CD4-positive, alpha-beta T cell (primary cell): ENCODE measurements around the gene SUGP1. TPM values are rescaled to one million over a fixed set of nuclear protein-coding genes. Genes with fewer than 3 reads are reported as not detected.

Source experiments
- ATAC-seq: fragments of 200-7000 bp; cut with Tn5 transposase; one replicate; pipeline ENCODE4 v1.10.0; 2022; ENCODE audit warnings: mild to moderate bottlenecking; ENCODE audit not compliant: poor library complexity
- CTCF ChIA-PET: fragments of 350-600 bp; sonication (Branson Sonifier 250); formaldehyde crosslinking; loops from one replicate; lab custom pipeline; 2021; ENCODE audit warnings: antibody characterized with exemption, inconsistent platforms; lab: Charles Lee
- POLR2A ChIA-PET: fragments of 350-600 bp; sonication (Branson Sonifier 250); formaldehyde crosslinking; loops from one replicate; lab custom pipeline; 2021; ENCODE audit warnings: antibody characterized with exemption, inconsistent platforms; lab: Charles Lee
- DNase-seq, 14 experiments: peaks; one replicate each; pipeline ENCODE4 v3.0.0-alpha.2; 2013 to 2020; ENCODE audit warnings: mixed read lengths in 2 of 14
- H3K27ac ChIP-seq, 2 donors: one replicate each; pipeline versions ENCODE4 v1.5.1 to v1.7.0; 2013; ENCODE audit warnings: low read length in 2 of 2, low read depth in 1 of 2, mild to moderate bottlenecking in 1 of 2
- H3K27me3 ChIP-seq, 2 experiments: 1 replicate in 1 of 2; 2 replicates in 1 of 2; pipeline versions ENCODE4 v1.6.1 to v1.7.0; 2013; ENCODE audit warnings: low read length in 2 of 2, control low read depth in 1 of 2, mild to moderate bottlenecking in 1 of 2, moderate library complexity in 1 of 2; ENCODE audit not compliant: insufficient read depth in 2 of 2, control insufficient read depth in 1 of 2
- H3K36me3 ChIP-seq: one replicate; pipeline ENCODE4 v1.6.1; 2013; ENCODE audit warnings: low read length, control low read depth; ENCODE audit not compliant: insufficient read depth
- H3K4me1 ChIP-seq: one replicate; pipeline ENCODE4 v1.6.1; 2013; ENCODE audit warnings: low read length, control low read depth; ENCODE audit not compliant: insufficient read depth
- H3K4me3 ChIP-seq: one replicate; pipeline ENCODE4 v1.5.1; 2013; ENCODE audit warnings: mild to moderate bottlenecking, low read length, moderate library complexity
- H3K9me3 ChIP-seq, 2 experiments: 1 replicate in 1 of 2; 2 replicates in 1 of 2; pipeline versions ENCODE4 v1.6.1 to v1.7.0; 2013; ENCODE audit warnings: low read length in 2 of 2, mild to moderate bottlenecking in 2 of 2, control low read depth in 1 of 2, moderate library complexity in 1 of 2; ENCODE audit not compliant: control insufficient read depth in 1 of 2, insufficient read depth in 1 of 2
- H3K27ac Mint-ChIP-seq: one replicate; pipeline ENCODE4 v1.8.0; 2020; ENCODE audit warnings: mixed read lengths
- H3K27me3 Mint-ChIP-seq: one replicate; pipeline ENCODE4 v1.8.0; 2021; ENCODE audit warnings: mixed read lengths
- H3K36me3 Mint-ChIP-seq: one replicate; pipeline ENCODE4 v1.8.0; 2021; ENCODE audit warnings: low read depth, mixed read lengths
- H3K4me1 Mint-ChIP-seq: one replicate; pipeline ENCODE4 v1.8.0; 2021; ENCODE audit warnings: low read depth, mixed read lengths
- H3K4me3 Mint-ChIP-seq: one replicate; pipeline ENCODE4 v1.8.0; 2020; ENCODE audit warnings: mild to moderate bottlenecking, mixed read lengths
- H3K9me3 Mint-ChIP-seq: one replicate; pipeline ENCODE4 v1.8.0; 2020; ENCODE audit warnings: mixed read lengths
- intact Hi-C, 2 experiments: fragments of 100-400 bp; cut with DNase I in 1 of 2; cut with micrococcal nuclease in 1 of 2; formaldehyde crosslinking; loops; one replicate each; pipeline versions ENCODE4 v1.15.1 to v1.9.0; 2023 to 2025; cut with DNase I, micrococcal nuclease
- total RNA-seq, 174 experiments: library from RNA in 2 of 174; stranded (reverse) in 2 of 174; gene quantifications; one replicate each; pipeline ENCODE4 v1.2.3 and lab custom pipeline; 2021 to 2026
- TF ChIP-seq, protein P1 (sequence below): fragments of 200-600 bp; IDR thresholded peaks from one replicate; pipeline ENCODE4 v1.8.0; 2022; ENCODE audit warnings: antibody characterized with exemption, mild to moderate bottlenecking

The SUGP1 gene
- total RNA-seq, 2 experiments from 2014 or later = 49.7 to 56.0 TPM

DNA sequence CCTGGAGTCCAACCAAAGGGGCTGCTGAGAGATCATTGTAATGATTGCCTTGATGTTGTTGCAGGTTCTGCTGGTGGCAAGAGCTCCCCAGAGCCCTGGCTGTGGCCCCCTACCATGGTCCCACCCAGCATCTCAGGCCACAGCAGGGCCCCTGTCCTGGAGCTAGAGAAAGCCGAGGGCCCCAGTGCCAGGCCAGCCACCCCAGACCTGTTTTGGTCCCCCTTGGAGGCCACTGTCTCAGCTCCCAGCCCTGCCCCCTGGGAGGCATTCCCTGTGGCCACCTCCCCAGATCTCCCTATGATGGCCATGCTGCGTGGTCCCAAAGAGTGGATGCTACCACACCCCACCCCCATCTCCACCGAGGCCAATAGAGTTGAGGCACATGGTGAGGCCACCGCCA, 93.1 kb downstream of the SUGP1 start:
- no peak overlapping the region for H3K27ac ChIP-seq
- DNase-seq (no peak), ATAC-seq (no peak)
- H3K27ac Mint-ChIP-seq = no peak overlapping the region
- H3K4me1 Mint-ChIP-seq = no peaks in the 10 kb centered on the region
- peaks cover 22% of the 10 kb centered on the region for H3K27me3 Mint-ChIP-seq
- intact Hi-C loops = no loop called here
- TF ChIP-seq, protein P1, sequence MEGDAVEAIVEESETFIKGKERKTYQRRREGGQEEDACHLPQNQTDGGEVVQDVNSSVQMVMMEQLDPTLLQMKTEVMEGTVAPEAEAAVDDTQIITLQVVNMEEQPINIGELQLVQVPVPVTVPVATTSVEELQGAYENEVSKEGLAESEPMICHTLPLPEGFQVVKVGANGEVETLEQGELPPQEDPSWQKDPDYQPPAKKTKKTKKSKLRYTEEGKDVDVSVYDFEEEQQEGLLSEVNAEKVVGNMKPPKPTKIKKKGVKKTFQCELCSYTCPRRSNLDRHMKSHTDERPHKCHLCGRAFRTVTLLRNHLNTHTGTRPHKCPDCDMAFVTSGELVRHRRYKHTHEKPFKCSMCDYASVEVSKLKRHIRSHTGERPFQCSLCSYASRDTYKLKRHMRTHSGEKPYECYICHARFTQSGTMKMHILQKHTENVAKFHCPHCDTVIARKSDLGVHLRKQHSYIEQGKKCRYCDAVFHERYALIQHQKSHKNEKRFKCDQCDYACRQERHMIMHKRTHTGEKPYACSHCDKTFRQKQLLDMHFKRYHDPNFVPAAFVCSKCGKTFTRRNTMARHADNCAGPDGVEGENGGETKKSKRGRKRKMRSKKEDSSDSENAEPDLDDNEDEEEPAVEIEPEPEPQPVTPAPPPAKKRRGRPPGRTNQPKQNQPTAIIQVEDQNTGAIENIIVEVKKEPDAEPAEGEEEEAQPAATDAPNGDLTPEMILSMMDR = no peak
- H3K27me3 ChIP-seq = peaks cover 7 to 9% of the 10 kb centered on the region in 2 experiments
- H3K4me1 ChIP-seq = peaks cover 11% of the 10 kb centered on the region
- no peaks in the 10 kb centered on the region for H3K36me3 ChIP-seq
- ChIA-PET POLR2A (no interaction called here), CTCF (no interaction called here)
- no peak overlapping the region for H3K4me3 ChIP-seq
- H3K9me3 ChIP-seq = peaks cover 0 to 4% of the 10 kb centered on the region in 2 experiments
- H3K4me3 Mint-ChIP-seq = no peak overlapping the region
- no peaks in the 10 kb centered on the region for H3K9me3 Mint-ChIP-seq
- no peaks in the 10 kb centered on the region for H3K36me3 Mint-ChIP-seq

DNA sequence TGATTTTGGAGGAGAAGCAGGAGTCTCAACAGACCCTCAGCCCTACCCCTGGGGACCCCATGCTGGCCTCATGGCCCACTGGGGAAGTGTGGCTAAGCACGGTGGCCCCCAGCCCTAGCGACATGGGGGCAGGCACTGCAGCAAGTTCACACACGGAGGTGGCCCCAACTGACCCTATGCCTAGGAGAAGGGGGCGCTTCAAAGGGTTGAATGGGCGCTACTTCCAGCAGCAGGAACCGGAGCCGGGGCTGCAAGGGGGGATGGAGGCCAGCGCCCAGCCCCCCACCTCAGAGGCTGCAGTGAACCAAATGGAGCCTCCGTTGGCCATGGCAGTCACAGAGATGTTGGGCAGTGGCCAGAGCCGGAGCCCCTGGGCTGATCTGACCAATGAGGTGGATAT, 93.6 kb downstream of the SUGP1 start:
- CTCF ChIA-PET = no interaction called here
- no peaks in the 10 kb centered on the region for H3K36me3 Mint-ChIP-seq
- H3K27ac Mint-ChIP-seq = no peak overlapping the region

DNA sequence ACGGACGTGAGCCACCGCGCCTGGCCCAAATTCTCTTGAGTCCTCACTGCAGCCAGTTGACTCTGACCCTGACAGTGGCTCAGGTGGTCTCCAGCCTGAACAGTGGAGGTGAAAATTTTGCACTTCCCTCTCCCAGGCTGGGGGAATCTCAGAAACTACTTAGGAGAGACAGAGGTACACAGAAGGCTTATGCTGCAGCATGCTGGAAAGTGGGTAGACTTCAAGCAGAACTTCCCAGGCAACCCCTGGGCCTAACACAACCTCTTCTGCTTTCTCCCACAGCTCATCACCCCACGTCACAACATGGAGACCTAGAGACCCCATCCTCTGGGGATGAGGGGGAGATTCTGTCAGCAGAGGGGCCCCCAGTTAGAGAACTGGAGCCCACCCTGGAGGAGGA, 94.1 kb downstream of the SUGP1 start:
- CTCF ChIA-PET = interaction anchor here (1.0 to 2.7 kb wide), 2 partner anchors 52 to 80 kb away, joined by 3 to 15 read pairs; no protein-coding TSS in a partner anchor
- Mint-ChIP-seq H3K27ac (no peak overlapping the region), H3K4me3 (no peak overlapping the region)

More for the DNA sequence above, 93.6 kb downstream of the SUGP1 start:
- Histone ChIP-seq H3K27ac (no peak overlapping the region), H3K27me3 (peaks cover 7 to 9% of the 10 kb centered on the region in 2 experiments), H3K4me3 (no peak overlapping the region), H3K36me3 (no peaks in the 10 kb centered on the region), H3K4me1 (peaks cover 11% of the 10 kb centered on the region), H3K9me3 (peaks cover 0 to 4% of the 10 kb centered on the region in 2 experiments)
- intact Hi-C loops = no loop called here
- POLR2A ChIA-PET = no interaction called here
- H3K4me1 Mint-ChIP-seq = no peaks in the 10 kb centered on the region
- TF ChIP-seq, protein P1 = no peak
- no peaks in the 10 kb centered on the region for H3K9me3 Mint-ChIP-seq
- no peak for ATAC-seq
- no peak overlapping the region for H3K4me3 Mint-ChIP-seq
- peaks cover 22% of the 10 kb centered on the region for H3K27me3 Mint-ChIP-seq
- no peak for DNase-seq

More for the DNA sequence above, 94.1 kb downstream of the SUGP1 start:
- Histone ChIP-seq H3K4me1 (peaks cover 11% of the 10 kb centered on the region), H3K27me3 (peaks cover 7 to 9% of the 10 kb centered on the region in 2 experiments), H3K4me3 (no peak overlapping the region), H3K27ac (no peak overlapping the region), H3K36me3 (no peaks in the 10 kb centered on the region), H3K9me3 (peaks cover 0 to 4% of the 10 kb centered on the region in 2 experiments)
- H3K9me3 Mint-ChIP-seq = no peaks in the 10 kb centered on the region
- H3K4me1 Mint-ChIP-seq = no peaks in the 10 kb centered on the region
- POLR2A ChIA-PET = no interaction called here
- H3K27me3 Mint-ChIP-seq = peaks cover 22% of the 10 kb centered on the region
- TF ChIP-seq, protein P1 = no peak
- intact Hi-C loops = no loop called here
- ATAC-seq (no peak), DNase-seq (no peak)
- no peaks in the 10 kb centered on the region for H3K36me3 Mint-ChIP-seq

Other genes with a start within 250 kb of the SUGP1 start
- gene TMEM161A, start 182.0 kb downstream of the SUGP1 start, total RNA-seq = 10 to 100 TPM in 1 of 2 experiments, 1 to 10 TPM in 1; 8.2 to 10.9 TPM
- gene MEF2B, start 150.2 kb downstream of the SUGP1 start, total RNA-seq = 1 to 10 TPM; 1.9 to 3.0 TPM
- 10 to 100 TPM; 12.0 to 15.0 TPM for gene BORCS8, start 128.4 kb downstream of the SUGP1 start, total RNA-seq
- gene RFXANK, start 128.3 kb downstream of the SUGP1 start, total RNA-seq = 10 to 100 TPM; 36.3 to 37.2 TPM
- 10 to 100 TPM; 10.5 to 11.5 TPM for gene NR2C2AP, start 117.1 kb downstream of the SUGP1 start, total RNA-seq
- gene NCAN, start 108.6 kb downstream of the SUGP1 start, total RNA-seq = not detected
- gene TM6SF2, start 47.2 kb downstream of the SUGP1 start, total RNA-seq = not detected
- gene MAU2, start 320 bp upstream of the SUGP1 start, total RNA-seq = 100 to 1,000 TPM; 132 to 133 TPM
- 100 to 1,000 TPM; 104 to 107 TPM for gene GATAD2A, start 85.2 kb upstream of the SUGP1 start, total RNA-seq
- gene TSSK6, start 195.0 kb upstream of the SUGP1 start, total RNA-seq = 1 to 10 TPM; 3.4 to 5.5 TPM
- 100 to 1,000 TPM; 145 to 156 TPM for gene NDUFA13, start 195.7 kb upstream of the SUGP1 start, total RNA-seq
- 1 to 10 TPM; 3.7 to 4.4 TPM for gene YJEFN3, start 208.4 kb upstream of the SUGP1 start, total RNA-seq
- 1 to 10 TPM; 1.1 to 1.7 TPM for gene CILP2, start 217.8 kb upstream of the SUGP1 start, total RNA-seq